IgD-negative memory B cell (primary cell): Measurements from ENCODE around the gene LTBP1. TPM values are rescaled to one million over a fixed set of nuclear protein-coding genes. Genes with fewer than 3 reads are reported as not detected.

Experiments
- H3K27ac Mint-ChIP-seq, 3 donors: one replicate each; pipeline ENCODE4 v1.8.0; 2020 to 2022; ENCODE audit warnings: mild to moderate bottlenecking in 3 of 3, mixed read lengths in 3 of 3, moderate library complexity in 1 of 3
- H3K27me3 Mint-ChIP-seq: one replicate; pipeline ENCODE4 v1.8.0; 2021; ENCODE audit warnings: mixed read lengths
- H3K36me3 Mint-ChIP-seq: one replicate; pipeline ENCODE4 v1.8.0; 2020; ENCODE audit warnings: mild to moderate bottlenecking, mixed read lengths
- H3K4me1 Mint-ChIP-seq, 3 donors: one replicate each; pipeline ENCODE4 v1.8.0; 2020 to 2022; ENCODE audit warnings: mixed read lengths in 3 of 3, mild to moderate bottlenecking in 1 of 3
- H3K4me3 Mint-ChIP-seq, 4 donors: one replicate each; pipeline ENCODE4 v1.8.0; 2020 to 2022; ENCODE audit warnings: mild to moderate bottlenecking in 4 of 4, mixed read lengths in 4 of 4, moderate library complexity in 3 of 4
- H3K9me3 Mint-ChIP-seq, 3 donors: one replicate each; pipeline ENCODE4 v1.8.0; 2020 to 2021; ENCODE audit warnings: mixed read lengths in 3 of 3, mild to moderate bottlenecking in 1 of 3
- polyA plus RNA-seq: library from polyadenylated mRNA; unstranded; fragments of 300-500 nt; fragmentation: Illumina TruSeq; gene quantifications from one replicate; pipeline ENCODE4 v1.2.3, GENCODE V29; 2021

LTBP1 gene
- polyA plus RNA-seq, 1 donor from 2014 or later: not detected

GRCh38 chr2:33123216-33123615 lies 176.5 kb downstream of the LTBP1 start:
- H3K4me3 Mint-ChIP-seq: no peak overlapping the region
- no peaks in the 10 kb centered on the region for H3K9me3 Mint-ChIP-seq

GRCh38 chr2:33126552-33126951 lies 179.8 kb downstream of the LTBP1 start:
- Mint-ChIP-seq H3K4me1 (peaks cover 0 to 2% (median 0%) of the 10 kb centered on the region in 3 donors), H3K4me3 (no peak overlapping the region), H3K27me3 (peaks cover 2% of the 10 kb centered on the region), H3K27ac (no peak overlapping the region), H3K9me3 (no peaks in the 10 kb centered on the region), H3K36me3 (no peaks in the 10 kb centered on the region)

More at GRCh38 chr2:33123216-33123615, 176.5 kb downstream of the LTBP1 start:
- no peaks in the 10 kb centered on the region for H3K36me3 Mint-ChIP-seq
- H3K4me1 Mint-ChIP-seq: peaks cover 0 to 2% (median 0%) of the 10 kb centered on the region in 3 donors
- peaks cover 2% of the 10 kb centered on the region for H3K27me3 Mint-ChIP-seq
- H3K27ac Mint-ChIP-seq: no peak overlapping the region

- Mint-ChIP-seq H3K4me1 (peaks cover 0 to 2% (median 0%) of the 10 kb centered on the region in 3 donors), H3K27ac (no peak overlapping the region), H3K9me3 (no peaks in the 10 kb centered on the region), H3K27me3 (peaks cover 2% of the 10 kb centered on the region), H3K4me3 (no peak overlapping the region), H3K36me3 (no peaks in the 10 kb centered on the region)
Observed at GRCh38 chr2:33126958-33127357, 180.2 kb downstream of the LTBP1 start.

- no peak overlapping the region for H3K27ac Mint-ChIP-seq
- peaks cover 2% of the 10 kb centered on the region for H3K27me3 Mint-ChIP-seq
- no peak overlapping the region for H3K4me3 Mint-ChIP-seq
- H3K4me1 Mint-ChIP-seq: peaks cover 0 to 2% (median 0%) of the 10 kb centered on the region in 3 donors
- H3K36me3 Mint-ChIP-seq: no peaks in the 10 kb centered on the region
- H3K9me3 Mint-ChIP-seq: no peaks in the 10 kb centered on the region
Observed at GRCh38 chr2:33129263-33130053, 182.7 kb downstream of the LTBP1 start.

GRCh38 chr2:33130054-33130447 lies 183.3 kb downstream of the LTBP1 start:
- Mint-ChIP-seq H3K36me3 (no peaks in the 10 kb centered on the region), H3K27me3 (peaks cover 2% of the 10 kb centered on the region), H3K9me3 (no peaks in the 10 kb centered on the region), H3K27ac (no peak overlapping the region), H3K4me3 (no peak overlapping the region), H3K4me1 (peaks cover 0 to 2% (median 0%) of the 10 kb centered on the region in 3 donors)

- Mint-ChIP-seq H3K4me1 (peaks cover 0 to 2% (median 0%) of the 10 kb centered on the region in 3 donors), H3K4me3 (no peak overlapping the region), H3K27ac (no peak overlapping the region), H3K36me3 (no peaks in the 10 kb centered on the region), H3K27me3 (peaks cover 2% of the 10 kb centered on the region), H3K9me3 (no peaks in the 10 kb centered on the region)
Observed at GRCh38 chr2:33130544-33130943, 183.8 kb downstream of the LTBP1 start.

- Mint-ChIP-seq H3K4me1 (peaks cover 0 to 2% (median 0%) of the 10 kb centered on the region in 3 donors), H3K36me3 (no peaks in the 10 kb centered on the region), H3K4me3 (no peak overlapping the region), H3K27ac (no peak overlapping the region), H3K9me3 (no peaks in the 10 kb centered on the region), H3K27me3 (peaks cover 2% of the 10 kb centered on the region)
Observed at GRCh38 chr2:33131111-33131510, 184.4 kb downstream of the LTBP1 start.

- H3K9me3 Mint-ChIP-seq: no peaks in the 10 kb centered on the region
Observed at GRCh38 chr2:33131749-33132148, 185.0 kb downstream of the LTBP1 start.

GRCh38 chr2:33133454-33133952 lies 186.8 kb downstream of the LTBP1 start:
- Mint-ChIP-seq H3K27me3 (no peaks in the 10 kb centered on the region), H3K9me3 (no peaks in the 10 kb centered on the region), H3K4me3 (no peak overlapping the region), H3K27ac (no peak overlapping the region), H3K36me3 (no peaks in the 10 kb centered on the region), H3K4me1 (peaks cover 0 to 1% (median 0%) of the 10 kb centered on the region in 3 donors)

More at GRCh38 chr2:33131749-33132148, 185.0 kb downstream of the LTBP1 start:
- Mint-ChIP-seq H3K4me1 (peaks cover 0 to 2% (median 0%) of the 10 kb centered on the region in 3 donors), H3K36me3 (no peaks in the 10 kb centered on the region), H3K4me3 (no peak overlapping the region), H3K27ac (no peak overlapping the region), H3K27me3 (peaks cover 2% of the 10 kb centered on the region)

- H3K4me3 Mint-ChIP-seq: no peak overlapping the region
Observed at GRCh38 chr2:33134086-33134771, 187.5 kb downstream of the LTBP1 start.

GRCh38 chr2:33134791-33135560 lies 188.2 kb downstream of the LTBP1 start:
- H3K27me3 Mint-ChIP-seq: peaks cover 2% of the 10 kb centered on the region
- no peak overlapping the region for H3K27ac Mint-ChIP-seq
- no peaks in the 10 kb centered on the region for H3K9me3 Mint-ChIP-seq
- H3K4me1 Mint-ChIP-seq: peaks cover 0 to 1% (median 0%) of the 10 kb centered on the region in 3 donors
- no peak overlapping the region for H3K4me3 Mint-ChIP-seq
- H3K36me3 Mint-ChIP-seq: no peaks in the 10 kb centered on the region

More at GRCh38 chr2:33134086-33134771, 187.5 kb downstream of the LTBP1 start:
- Mint-ChIP-seq H3K27me3 (no peaks in the 10 kb centered on the region), H3K4me1 (peaks cover 0 to 1% (median 0%) of the 10 kb centered on the region in 3 donors), H3K9me3 (no peaks in the 10 kb centered on the region), H3K36me3 (no peaks in the 10 kb centered on the region), H3K27ac (no peak overlapping the region)

- Mint-ChIP-seq H3K4me1 (peaks cover 0 to 1% (median 0%) of the 10 kb centered on the region in 3 donors), H3K36me3 (no peaks in the 10 kb centered on the region), H3K9me3 (no peaks in the 10 kb centered on the region), H3K27ac (no peak overlapping the region), H3K27me3 (peaks cover 2% of the 10 kb centered on the region), H3K4me3 (no peak overlapping the region)
Observed at GRCh38 chr2:33135645-33136044, 188.9 kb downstream of the LTBP1 start.

- Mint-ChIP-seq H3K27ac (no peak overlapping the region), H3K4me1 (peaks cover 0 to 1% (median 0%) of the 10 kb centered on the region in 3 donors), H3K4me3 (no peak overlapping the region), H3K9me3 (no peaks in the 10 kb centered on the region), H3K27me3 (peaks cover 2% of the 10 kb centered on the region), H3K36me3 (no peaks in the 10 kb centered on the region)
Observed at GRCh38 chr2:33136056-33136455, 189.3 kb downstream of the LTBP1 start.

- Mint-ChIP-seq H3K9me3 (no peaks in the 10 kb centered on the region), H3K27me3 (peaks cover 2% of the 10 kb centered on the region), H3K27ac (no peak overlapping the region), H3K4me3 (no peak overlapping the region), H3K4me1 (peaks cover 0 to 1% (median 0%) of the 10 kb centered on the region in 3 donors), H3K36me3 (no peaks in the 10 kb centered on the region)
Observed at GRCh38 chr2:33136566-33136965, 189.8 kb downstream of the LTBP1 start.

GRCh38 chr2:33137331-33137730 lies 190.6 kb downstream of the LTBP1 start:
- no peaks in the 10 kb centered on the region for H3K36me3 Mint-ChIP-seq

More at GRCh38 chr2:33137331-33137730, 190.6 kb downstream of the LTBP1 start:
- peaks cover 2% of the 10 kb centered on the region for H3K27me3 Mint-ChIP-seq
- no peak overlapping the region for H3K27ac Mint-ChIP-seq
- no peak overlapping the region for H3K4me3 Mint-ChIP-seq
- no peaks in the 10 kb centered on the region for H3K9me3 Mint-ChIP-seq
- peaks cover 0 to 1% (median 0%) of the 10 kb centered on the region in 3 donors for H3K4me1 Mint-ChIP-seq
